ELR (cell line): ENCODE data around the gene LIM2.

ENCODE experiments used
- DNase-seq: peaks from one replicate; pipeline ENCODE4 v3.0.0-alpha.2; 2015; ENCODE audit warnings: low read depth

The LIM2 gene

DNA sequence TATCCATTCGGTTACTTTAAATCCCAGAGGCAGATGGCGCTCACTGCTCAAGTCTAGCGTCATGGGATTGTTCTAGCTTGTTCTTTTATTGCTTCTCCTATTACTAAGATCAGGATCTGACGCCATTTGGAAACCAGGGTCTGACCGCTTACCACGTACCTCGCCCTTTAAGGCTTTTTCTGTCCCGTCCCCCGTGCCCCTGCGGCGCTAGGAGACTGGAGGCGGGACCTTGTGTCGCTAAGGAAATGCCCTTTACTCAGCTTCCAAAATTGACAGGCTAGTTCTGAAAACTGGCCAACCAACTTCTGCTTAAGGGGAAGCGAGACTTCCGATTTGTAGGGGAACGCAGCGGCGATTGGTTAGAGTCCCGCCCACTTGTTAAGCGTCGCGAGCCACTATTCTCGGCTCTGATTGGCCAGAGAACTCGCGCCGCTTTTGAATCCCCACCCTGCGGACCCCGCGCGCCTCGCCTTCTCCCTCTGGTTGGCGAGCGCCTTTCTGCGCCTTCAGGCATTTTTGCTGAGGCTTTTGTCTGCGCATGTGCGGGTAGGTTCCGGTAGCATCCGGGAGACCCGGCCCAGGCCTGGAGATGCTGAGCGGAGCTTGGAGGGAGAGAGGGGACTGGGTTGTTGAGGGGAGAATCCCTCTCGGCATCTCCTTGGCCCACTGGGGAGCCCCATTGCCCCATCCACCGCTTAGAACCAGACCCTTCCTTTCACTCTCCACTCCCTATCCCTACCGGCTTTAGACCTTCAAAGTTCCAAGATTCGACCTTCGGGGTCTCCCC, 6.5 kb upstream of the LIM2 start:
- DNase-seq: peak; percentile 100

DNA sequence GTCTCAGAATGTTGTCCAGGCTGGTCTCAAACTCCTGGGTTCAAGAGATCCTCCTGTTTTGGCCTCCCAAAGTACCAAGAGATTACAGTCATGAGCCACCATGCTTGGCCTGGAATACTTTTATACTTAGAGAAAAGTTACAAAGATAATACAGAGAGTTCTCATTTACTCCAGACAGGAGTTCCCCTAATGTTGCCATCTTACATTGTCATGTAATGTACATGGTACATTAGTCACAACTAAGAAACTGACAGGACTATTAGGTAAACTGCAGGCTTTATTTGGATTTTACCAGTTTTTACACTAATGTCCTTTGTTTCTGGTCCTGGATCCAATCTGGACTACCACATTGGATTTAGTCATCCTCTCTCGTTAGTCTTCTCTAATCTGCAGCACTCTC, 4.9 kb upstream of the LIM2 start:
- no peak for DNase-seq

- DNase-seq: no peak
Observed at GRCh38 chr19:51391073-51391611, 3.4 kb upstream of the LIM2 start.

GRCh38 chr19:51389143-51389542, 1.4 kb upstream of the LIM2 start:
- DNase-seq: no peak

DNA sequence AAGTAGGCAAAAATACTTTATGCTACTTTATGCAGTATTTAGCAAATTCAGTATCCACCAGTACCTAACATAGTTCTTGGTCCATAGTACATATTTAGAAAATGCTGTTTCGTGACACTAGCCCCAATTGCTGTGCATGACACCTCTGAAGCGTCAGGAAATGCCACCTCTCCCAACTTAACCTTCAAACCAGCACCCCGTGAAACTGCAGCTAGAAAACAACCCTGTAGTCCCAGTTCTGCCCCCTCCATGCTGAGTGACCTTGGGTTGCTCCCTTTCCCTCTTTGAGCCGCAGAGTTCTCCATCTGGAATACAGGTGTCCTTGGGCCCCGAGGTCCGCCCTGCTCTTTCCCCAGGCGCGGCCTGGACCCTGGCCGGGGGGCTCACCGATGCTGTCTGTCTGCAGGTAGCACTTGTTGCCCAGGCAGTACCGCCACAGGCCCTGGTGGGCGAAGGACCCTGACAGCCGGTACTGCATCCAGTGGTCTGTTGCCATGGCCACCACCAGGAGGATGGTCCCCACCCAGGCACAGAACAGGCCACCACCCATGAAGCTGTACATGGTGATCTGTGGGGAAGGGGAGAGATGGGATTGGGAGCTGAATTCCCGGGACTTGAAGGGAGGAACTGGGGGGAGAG, 773 bp downstream of the LIM2 start:
- no peak for DNase-seq

DNA sequence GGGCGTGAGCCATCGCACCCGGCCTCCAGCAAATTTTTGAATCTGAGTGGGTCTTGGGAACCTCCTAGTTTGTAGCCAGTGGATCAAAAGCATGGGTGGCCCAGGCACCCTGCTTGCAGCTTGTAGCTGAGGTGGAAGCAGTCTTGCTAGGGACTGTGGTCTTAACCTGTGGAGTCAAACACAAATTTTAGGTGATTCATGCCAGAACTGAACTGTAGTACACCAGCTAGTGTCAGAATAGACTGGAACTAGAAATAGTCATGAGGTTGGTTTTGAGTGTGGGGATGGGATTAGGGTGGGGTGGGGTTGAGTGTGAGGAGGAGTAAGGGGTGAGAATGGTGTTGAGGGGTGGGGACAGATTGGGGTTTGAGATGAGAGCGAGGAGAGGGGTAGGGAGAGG, 5.8 kb downstream of the LIM2 start:
- DNase-seq: no peak

DNA sequence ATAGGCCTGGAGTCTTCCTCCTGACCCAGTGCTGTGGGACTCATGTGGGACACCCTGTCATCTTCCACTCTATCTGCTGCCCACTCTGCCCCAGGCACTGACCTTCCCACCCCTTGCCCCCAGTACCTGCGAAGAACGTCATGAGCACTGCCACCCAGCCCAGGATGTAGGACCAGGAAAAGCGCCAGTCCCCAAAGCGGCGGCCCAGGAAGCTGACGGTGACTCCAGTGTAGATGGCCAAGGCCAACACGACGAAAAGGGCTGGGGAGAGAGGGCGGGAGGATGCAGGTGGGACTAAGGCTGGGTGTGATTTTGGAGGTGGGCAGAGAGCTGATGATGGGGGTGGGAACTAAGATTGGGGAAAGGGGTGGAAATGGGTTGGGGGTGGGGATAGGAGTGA, 7.4 kb downstream of the LIM2 start:
- DNase-seq: no peak

GRCh38 chr19:51377422-51377821, 10.4 kb downstream of the LIM2 start:
- no peak for DNase-seq

DNA sequence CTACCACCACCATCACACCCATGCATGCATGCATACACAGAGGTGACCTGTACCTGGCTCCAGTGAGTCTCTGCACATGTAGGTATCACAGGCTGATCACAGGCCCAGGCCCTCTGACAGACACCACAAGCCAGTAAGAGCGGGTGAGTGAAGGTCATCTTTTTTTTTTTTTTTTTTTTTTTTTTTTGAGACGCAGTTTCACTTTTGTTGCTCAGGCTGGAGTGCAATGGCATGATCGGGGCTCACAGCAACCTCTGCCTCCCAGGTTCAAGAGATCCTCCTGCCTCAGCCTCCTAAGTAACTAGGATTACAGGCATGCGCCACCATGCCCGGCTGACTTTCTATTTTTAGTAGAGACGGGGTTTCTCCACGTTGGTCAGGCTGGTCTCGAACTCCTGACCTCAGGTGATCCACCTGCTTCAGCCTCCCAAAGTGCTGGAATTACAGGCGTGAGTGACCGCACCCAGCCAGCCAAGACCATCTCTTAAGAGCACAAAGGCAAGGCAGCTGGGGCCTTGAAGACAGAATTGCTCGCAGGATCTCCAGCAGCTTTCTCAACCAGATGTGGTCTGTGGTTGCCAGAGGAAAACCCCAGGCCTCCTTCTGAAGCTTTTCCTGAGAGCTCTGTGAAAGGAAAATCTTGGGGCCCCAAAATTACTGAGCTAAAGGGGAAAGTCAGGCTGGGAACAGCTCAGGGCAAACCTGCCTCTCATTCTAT, 12.1 kb downstream of the LIM2 start:
- no peak for DNase-seq

DNA sequence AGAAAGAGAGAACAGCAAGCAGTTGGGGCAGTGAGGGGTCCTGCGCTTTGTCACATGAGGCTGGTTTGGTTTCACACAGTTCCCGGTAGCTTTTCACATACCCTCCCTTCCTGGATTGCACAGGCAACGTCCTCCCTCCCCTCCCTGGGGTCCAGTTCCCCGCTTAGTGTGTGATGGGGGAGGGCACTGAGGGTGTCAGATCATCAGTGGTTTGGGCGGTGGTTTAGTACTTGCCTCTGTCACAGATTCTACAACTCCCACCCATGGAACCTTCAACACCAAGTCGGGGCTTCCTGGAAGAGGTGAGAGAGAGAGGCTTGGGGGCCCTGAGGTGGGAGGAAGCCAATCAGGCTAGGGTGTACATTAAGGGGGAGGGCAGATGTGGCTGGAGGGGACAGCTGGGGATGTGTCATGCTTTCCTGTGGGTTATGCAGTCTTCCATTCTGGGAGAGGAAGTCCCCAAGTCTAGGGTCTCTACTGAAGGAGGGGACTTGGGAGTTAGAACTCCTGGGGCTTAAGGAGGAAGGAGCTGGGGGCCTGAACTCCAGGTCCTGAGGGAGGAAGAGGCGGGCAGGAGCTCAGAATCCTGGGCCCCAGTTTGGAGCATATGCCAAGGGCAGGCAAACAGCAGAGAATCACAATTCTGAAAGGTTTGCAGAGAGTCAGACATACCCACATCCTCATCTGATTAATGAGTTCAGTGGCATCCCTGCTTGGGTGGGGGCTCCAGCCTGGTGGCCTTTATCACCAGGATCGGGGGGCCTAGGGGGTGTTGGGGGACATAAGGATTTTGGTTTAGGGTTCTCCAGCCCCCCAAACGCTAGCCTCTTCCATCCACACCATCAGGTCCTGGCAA, 14.9 kb downstream of the LIM2 start, which contains the start of gene NKG7:
TSS of gene NKG7 (minus strand) at position 6 of the 856 bp plus-strand sequence. CDS start 119 bp downstream, outside the sequence.
- DNase-seq: no peak

DNA sequence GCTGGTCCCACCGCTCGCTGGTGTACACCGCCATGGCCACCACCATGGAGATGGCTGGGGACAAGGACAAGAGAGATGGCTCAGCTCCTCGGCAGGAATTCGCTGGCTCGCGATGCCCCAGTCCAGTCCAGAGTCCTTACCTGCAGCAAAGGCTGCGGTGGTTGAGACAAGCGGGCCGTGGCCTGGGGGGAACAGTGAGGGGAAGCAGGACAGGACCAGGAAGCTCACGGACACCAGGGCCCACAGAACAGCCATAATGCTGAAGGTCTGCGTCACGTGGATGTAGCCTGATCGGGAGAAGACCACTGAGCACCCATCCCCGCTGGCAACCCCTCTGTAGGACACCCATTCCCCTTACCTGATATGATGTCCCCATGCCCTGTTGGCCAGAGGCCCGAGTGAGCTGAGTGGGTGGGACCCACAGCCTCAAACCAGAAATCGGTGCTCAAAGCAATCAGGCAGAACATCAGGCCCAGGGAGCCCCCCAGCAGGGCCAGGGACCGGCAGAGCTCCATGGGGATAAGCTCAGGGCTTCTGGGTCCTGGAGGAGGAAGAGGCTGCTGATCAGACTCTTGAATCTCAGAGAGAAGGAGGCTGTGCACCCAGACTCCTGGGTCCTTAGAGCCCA, 15.6 kb downstream of the LIM2 start:
- DNase-seq: no peak

DNA sequence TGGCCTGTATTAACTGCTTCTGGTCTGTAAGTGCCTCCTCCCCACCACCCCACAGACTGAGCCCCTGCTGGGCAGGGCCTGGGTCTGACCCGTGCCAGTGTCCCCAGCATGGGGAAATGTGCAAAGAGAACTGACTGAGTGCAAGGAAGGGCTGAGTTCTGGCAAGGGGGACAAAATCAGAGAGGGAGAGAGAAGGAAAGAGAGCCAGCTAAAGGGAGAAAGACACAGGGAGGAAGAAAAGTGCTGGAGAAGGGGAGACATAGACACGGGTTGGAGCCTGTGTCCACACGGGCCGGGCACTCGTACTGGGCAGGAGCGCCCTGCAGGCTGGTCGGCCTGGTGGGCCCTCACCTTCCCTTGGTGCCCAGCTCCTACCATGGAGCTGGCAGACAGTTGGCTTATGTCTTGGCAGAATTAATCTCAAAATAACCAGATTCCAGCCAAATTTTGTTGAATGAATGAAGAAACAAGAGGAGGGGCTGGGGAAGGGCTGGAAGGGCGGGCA, 16.5 kb downstream of the LIM2 start:
- DNase-seq: no peak

DNA sequence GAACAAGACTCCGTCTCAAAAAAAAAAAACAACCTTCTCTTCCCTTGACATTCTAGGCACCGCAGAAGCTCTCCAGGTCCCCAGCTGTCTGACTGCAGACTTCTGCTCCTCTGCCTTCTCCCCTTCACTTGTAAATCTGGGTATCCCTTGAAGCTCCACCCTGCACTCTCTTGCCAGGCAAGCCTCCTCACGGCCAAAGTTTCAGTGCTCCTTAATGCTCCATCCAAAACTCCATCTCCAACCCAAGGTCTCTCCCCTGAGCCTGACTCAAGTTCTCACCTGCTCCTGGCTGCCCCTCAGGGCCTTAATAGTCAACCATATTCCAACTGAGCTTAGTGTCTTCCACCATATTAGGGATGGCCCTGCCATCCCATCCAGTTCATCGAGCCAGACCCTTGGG, 17.5 kb downstream of the LIM2 start:
- no peak for DNase-seq

- peak; percentile 23 for DNase-seq
Observed at GRCh38 chr19:51368366-51369282, 19.1 kb downstream of the LIM2 start, which contains the start of gene CLDND2. CLDND2 (minus strand) TSS chr19:51369003; CDS start chr19:51368577, 426 bp downstream.

DNA sequence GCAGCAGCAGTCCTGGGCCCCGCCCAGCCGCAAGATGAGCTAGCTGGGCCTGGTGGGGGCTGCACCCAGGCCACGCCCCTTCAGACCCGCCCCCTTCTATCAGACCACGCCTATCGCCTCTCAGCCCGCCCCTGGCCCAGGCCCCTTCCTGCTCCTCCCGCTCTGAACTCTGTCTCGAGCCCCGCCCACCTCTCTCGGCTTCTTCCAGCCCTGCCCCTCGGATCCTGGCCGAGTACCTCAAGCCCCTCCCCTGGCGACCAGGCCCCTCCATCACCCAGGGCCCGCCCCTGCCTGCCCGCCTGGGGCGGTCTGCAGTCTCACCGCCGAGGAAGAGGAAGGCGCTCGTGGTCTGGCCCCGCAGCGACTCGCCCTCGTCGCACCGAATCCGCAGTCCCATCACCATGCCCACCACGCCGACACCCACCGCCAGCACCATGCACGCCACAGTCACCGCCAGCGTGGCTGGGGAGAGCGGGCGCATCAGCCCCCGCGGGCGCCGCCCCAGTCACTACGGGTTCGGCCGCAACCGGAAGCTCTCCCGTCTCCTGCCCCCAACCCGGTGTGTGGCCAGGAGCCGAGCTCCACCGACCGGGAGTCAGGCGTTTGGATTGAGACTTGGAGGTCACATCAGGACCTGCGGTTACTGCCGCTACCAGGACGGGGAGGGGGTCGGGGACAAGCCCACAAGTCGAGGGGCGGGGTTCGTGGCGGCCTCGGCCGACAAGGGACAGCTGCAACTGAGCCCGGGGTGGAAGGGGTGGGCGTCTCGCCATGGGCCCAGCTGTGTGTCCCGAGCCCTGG, 20.0 kb downstream of the LIM2 start:
- peak; percentile 98 for DNase-seq

GRCh38 chr19:51367255-51367564, 20.6 kb downstream of the LIM2 start:
- no peak for DNase-seq

DNA sequence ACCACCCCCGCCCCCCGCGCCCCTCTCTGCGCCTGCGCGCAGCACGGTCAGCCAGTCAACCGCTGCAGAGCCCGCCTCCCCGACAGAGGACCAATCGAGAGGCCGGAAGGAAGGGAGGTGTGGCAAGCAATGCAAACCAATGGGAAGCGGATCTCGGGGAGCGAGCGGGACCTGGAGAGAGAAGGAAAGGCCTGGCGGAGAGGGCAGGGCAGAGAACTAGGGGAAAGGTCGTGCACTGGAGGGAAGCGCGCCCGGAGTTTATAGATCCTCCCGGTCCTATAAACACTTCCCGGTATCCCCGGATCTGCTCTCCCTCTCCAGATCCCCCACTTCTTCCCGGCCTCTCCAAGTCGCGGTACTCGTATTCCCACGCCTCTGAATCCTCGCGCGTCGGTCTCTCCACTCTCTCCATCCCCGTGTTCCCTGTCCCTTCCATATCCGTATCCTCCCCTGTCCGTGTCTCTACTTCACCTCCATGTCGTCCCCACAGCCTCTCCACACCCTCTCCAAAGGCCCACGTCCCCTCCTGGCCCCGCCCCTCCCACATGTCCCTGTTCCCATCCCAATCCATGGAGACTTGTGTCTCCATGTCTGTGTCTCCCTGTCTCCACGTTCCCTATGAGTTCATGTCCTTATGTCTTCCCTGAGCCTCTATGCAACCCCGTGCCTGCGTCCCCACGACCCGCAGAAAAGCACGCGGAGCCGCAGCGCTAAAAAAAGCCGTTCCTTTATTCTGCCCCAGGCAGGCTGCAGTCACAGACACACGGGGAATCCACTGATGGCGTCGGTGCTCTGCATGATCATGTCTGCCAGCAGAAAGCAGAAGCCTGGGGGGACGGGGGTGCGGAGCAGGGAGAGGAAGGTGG, 21.2 kb downstream of the LIM2 start:
- DNase-seq: peak; percentile 98

- DNase-seq: no peak
Observed at GRCh38 chr19:51365965-51366388, 21.8 kb downstream of the LIM2 start, which contains the start of gene ETFB. ETFB (minus strand) TSS chr19:51366388; CDS start chr19:51366326, 62 bp downstream.
